NCI-H446 treated with DMSO at 0.1 percent for 48 hours (cell line): ENCODE measurements around the gene TMEM164.
A peak's percentile ranks its signal among the peaks of the same experiment; 100 is the strongest.

Experiments used
- DNase-seq: peaks from one replicate; lab custom pipeline; 2025; lab: John Stamatoyannopoulos, UW

Gene TMEM164

DNA sequence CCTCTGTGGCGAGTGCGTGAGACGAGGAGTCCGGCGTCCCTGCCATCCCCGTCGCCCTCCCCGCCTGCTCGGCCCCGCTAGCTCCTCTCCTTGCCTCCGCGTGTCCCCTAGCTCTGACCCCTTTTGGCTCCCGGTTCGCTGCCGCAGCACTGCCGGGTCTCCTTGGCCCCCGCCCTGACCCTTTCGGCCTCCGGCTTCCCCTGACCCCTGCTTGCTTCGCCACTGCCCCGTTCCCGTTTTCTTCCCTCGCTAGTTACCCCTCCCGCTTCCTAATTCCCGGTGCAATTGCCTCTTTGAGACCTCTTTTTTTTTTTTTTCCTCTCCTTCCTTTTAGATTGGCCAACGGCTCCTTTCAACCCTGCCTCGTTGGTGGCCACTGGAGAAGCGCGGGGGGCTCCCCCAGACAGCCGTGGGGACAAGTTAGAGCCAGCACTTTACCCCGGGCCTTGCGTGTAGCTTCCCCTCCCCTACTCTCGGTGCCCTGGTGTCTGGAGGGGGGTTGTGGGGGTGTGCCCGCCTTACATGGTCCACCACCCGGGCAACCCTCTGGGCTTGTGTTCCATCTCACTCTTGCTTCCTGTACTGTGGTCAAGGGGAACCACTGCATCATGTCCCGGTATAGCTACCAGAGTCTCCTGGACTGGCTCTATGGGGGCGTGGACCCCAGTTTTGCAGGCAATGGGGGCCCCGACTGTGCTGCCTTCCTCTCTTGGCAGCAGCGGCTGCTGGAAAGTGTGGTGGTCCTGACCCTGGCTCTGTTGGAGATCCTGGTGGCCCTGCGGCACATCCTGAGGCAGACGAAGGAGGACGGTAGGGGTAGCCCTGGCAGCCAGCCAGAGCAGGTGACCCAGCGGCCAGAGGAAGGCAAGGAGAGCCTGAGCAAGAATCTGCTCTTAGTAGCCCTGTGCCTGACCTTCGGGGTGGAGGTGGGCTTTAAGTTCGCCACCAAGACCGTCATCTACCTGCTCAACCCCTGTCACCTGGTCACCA lies 548 bp downstream of the TMEM164 start:
- no peak for DNase-seq

- no peak for DNase-seq
Measured at GRCh38 chrX:110004215-110004614, 1.3 kb downstream of the TMEM164 start.

GRCh38 chrX:110004731-110005369 lies 1.9 kb downstream of the TMEM164 start:
- peak; percentile 19 for DNase-seq

GRCh38 chrX:110006161-110006560 lies 3.2 kb downstream of the TMEM164 start:
- no peak for DNase-seq

- DNase-seq: peak; percentile 13
Measured at GRCh38 chrX:110006821-110007375, 4.0 kb downstream of the TMEM164 start.

DNA sequence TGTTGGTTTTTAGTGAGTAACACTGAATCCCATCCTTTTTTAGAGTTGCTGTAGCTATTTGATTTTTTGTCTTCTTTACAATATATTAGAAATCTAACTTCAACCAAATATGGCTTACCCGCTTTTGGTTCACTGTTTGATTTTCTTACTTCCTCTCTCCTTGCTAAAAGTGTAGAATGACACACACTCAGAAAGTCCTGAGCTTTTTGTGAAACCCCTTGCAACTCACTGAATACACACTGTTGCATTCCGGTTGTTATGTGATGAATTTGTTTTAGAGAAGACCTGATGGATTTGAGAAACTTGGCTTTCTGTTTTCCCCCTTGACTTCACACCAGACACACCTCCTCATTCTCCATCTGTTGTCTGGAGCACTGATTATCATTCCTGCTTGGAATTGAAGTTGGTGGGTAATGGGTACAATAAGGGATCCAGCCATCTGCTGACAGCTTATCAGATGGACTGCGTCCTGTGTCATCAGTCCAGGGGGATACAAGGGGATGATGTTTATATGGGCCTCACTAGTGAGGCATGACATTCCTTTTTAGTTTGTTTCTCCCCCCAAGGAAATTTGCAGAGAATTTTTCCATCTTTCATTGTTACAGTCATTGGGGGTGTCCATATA lies 5.2 kb downstream of the TMEM164 start:
- no peak for DNase-seq

- no peak for DNase-seq
Measured at GRCh38 chrX:110012818-110013485, 10.0 kb downstream of the TMEM164 start.

DNA sequence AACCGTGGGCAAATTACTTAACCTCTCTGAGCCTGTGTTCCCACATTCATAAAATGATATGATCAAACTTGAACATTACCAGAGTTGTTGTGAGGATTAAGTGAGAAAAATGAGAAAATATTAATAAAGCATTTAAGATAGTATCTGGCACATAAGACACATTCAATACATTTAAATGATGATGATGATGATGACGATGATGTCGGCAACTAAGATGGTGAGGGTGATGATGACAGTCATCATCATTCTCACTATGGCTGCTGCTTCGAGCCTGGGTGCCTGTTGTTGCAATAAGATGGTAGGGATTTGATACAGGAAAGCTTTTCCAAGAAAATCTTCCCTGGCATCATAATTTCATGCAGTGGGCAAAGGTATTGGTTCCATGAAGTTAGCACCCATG lies 11.1 kb downstream of the TMEM164 start:
- DNase-seq: no peak

DNA sequence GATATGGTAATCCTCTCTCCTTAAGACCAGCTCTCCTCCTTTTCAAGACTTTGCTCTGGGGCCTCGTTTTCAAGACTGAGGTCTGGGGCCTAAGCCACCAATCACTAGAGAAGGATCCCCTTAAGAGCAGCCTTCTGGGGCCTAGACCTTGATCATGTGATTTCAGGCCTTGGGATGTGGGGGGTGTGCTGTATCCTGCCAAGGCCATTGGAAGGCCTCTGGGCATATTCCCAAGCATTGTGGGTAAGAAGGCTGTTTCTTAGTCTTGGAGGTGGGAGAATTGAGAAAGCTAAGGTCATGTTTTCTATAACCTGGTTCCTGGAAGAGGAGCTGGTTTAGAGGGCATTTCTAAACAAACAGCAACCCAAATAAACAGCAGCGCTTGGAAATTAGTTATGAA lies 12.1 kb downstream of the TMEM164 start:
- DNase-seq: no peak

DNA sequence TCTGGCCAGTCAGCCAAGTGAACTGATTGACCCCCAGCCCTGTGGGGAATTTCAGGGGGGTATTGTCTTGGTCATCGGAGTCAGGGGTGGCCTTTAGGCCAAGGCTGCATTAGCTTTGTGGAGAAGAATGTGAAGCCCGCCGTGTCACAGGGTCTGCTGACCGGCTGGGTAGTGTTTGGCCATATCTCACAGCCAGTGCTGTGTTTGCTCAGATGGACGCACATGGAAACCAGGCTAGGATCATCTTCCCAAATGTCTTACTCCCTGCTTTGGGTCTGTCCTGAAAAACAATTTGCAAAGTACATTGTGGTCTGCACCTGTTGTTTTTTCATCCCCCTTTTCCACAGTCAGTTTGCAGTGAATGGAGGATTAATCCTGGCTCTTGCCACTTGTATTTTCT lies 13.0 kb downstream of the TMEM164 start:
- DNase-seq: no peak

- no peak for DNase-seq
Measured at GRCh38 chrX:110020536-110020935, 17.6 kb downstream of the TMEM164 start.

- no peak for DNase-seq
Measured at GRCh38 chrX:110021258-110022022, 18.5 kb downstream of the TMEM164 start.

GRCh38 chrX:110022599-110023448 lies 19.9 kb downstream of the TMEM164 start:
- no peak for DNase-seq

DNA sequence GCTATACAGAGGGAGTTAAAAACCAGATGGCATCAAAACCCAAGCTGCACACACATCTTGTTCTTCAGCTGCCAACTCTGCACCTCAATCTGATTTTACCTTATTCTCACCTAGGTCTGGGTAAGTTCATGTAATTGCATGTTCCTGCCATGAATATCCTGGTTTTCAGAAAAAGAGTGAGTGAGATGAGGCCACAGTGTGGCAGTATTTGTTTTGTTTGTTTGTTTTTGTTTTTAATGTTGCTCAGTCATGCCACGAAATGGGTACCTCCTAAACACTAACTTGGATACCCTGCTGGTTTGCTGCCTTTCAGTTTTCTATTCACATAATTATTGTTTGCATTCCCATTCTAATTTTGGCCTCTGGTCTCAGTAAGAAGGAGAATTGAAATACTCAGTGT lies 22.5 kb downstream of the TMEM164 start:
- no peak for DNase-seq

- DNase-seq: no peak
Measured at GRCh38 chrX:110026099-110026844, 23.4 kb downstream of the TMEM164 start.

- DNase-seq: no peak
Measured at GRCh38 chrX:110032534-110033147, 29.7 kb downstream of the TMEM164 start.

GRCh38 chrX:110034036-110034435 lies 31.1 kb downstream of the TMEM164 start:
- DNase-seq: no peak

DNA sequence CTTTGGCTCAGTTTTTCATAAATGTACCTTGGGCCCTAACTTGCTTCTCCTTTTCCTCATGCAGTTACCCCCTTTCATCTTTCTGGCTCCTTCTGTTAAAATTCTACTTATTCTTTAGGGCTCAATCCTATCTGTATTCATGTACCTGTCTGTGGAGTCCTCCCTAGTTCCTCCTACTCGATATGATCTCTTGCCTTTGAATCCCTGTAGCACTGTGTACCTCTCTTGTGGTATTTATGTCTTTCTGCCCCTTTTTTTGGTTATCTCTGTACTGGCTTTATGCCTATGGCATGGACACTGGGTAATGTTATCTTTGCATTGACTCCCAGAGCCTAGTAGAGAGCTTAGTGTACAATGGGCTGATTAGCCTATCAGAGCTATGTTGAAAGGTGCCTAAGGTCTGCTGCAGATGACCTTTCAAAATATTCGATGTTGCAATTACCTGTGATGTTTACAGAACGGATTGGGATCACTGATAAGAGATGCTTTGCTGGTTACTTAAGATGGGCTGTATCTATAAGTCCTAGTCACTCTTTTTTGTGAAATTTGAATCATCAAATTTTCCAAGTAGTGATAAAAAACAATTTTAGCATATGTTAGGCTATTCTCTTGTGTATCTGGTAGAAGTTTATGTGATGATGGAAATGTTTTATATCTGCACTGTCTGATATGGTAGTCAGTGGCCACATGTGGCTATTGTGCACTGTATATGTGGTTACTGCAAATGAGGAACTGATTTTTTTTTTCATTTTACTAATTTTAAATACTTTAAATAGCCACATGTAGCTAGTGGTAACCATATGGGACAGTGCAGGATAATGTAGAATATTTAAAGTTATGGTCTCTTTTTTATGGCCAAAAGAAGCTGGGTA lies 33.5 kb downstream of the TMEM164 start:
- DNase-seq: no peak
